BLaER1 treated with 17β-estradiol and CSF1 and Interleukin-3, amounts not matched to agents 10 nM and 100 nM (cell line): ENCODE data around the gene LARP1.
A peak's percentile ranks its signal among the peaks of the same experiment; 100 is the strongest.
"Not testable (repeated sequence)": the region's sequence is repeated elsewhere in the genome, so short reads cannot be mapped to it uniquely, and the experiment has no call there.

Source experiments
- H3K27ac ChIP-seq, 11 experiments: shearing (Covaris generic); formaldehyde crosslinking; 2 replicates each; pipeline ENCODE4 v1.8.1; 2022
- H3K27me3 ChIP-seq, 11 experiments: shearing (Covaris generic); formaldehyde crosslinking; 2 replicates each; pipeline ENCODE4 v1.8.1; 2022
- H3K36me3 ChIP-seq, 11 experiments: shearing (Covaris generic); formaldehyde crosslinking; 2 replicates each; pipeline ENCODE4 v1.8.1; 2022
- H3K4me1 ChIP-seq, 10 experiments: shearing (Covaris generic); formaldehyde crosslinking; 2 replicates each; pipeline ENCODE4 v1.8.1; 2022
- H3K4me2 ChIP-seq, 11 experiments: shearing (Covaris generic); formaldehyde crosslinking; 2 replicates each; pipeline ENCODE4 v1.8.1; 2022
- H3K4me3 ChIP-seq, 10 experiments: shearing (Covaris generic); formaldehyde crosslinking; 2 replicates each; pipeline ENCODE4 v1.8.1; 2022
- H3K9ac ChIP-seq, 11 experiments: shearing (Covaris generic); formaldehyde crosslinking; 2 replicates each; pipeline ENCODE4 v1.8.1; 2022
- H3K9me3 ChIP-seq, 11 experiments: shearing (Covaris generic); formaldehyde crosslinking; replicated peaks in 1 of 11; 2 replicates each; pipeline ENCODE4 v1.8.1; 2022
- H4K20me1 ChIP-seq, 11 experiments: shearing (Covaris generic); formaldehyde crosslinking; 2 replicates each; pipeline ENCODE4 v1.8.1; 2022
- Cebpa-rat ChIP-seq, 11 experiments: shearing (Covaris generic); IDR thresholded peaks; 2 replicates each; pipeline ENCODE4 v1.8.1; 2022

Gene LARP1

DNA sequence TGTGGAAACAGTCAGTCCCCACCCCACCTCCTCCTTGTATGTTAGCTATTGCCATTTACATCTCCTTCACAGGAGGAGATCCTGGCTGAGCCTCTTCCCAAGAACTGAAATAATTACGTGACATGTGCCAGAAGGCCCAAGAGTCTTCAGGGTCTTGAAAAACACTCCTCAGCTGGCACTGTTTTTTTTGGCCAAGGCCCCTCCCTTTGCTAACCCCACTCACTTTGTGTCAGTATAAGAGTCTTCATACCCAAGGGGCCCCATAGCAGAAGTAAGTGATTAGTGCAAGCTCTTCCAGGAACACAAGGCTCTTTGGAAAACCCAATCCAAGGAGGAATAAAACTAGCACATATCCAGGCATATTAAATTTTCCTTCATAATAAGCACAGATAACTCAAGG, 5.7 kb upstream of the LARP1 start:
- H3K27me3 ChIP-seq, result no peaks in the 10 kb centered on the region
- no peaks in the 10 kb centered on the region for H3K9me3 ChIP-seq
- H3K4me3 ChIP-seq, result no peak overlapping the region
- no peaks in the 10 kb centered on the region for H4K20me1 ChIP-seq
- no peak overlapping the region for H3K9ac ChIP-seq
- H3K27ac ChIP-seq, result no peak overlapping the region
- H3K4me1 ChIP-seq, result peaks cover 12 to 16% (median 14%) of the 10 kb centered on the region in 10 experiments
- no peaks in the 10 kb centered on the region for H3K36me3 ChIP-seq
- no peak overlapping the region for H3K4me2 ChIP-seq
- TF ChIP-seq Cebpa-rat (IDR thresholded peaks at IDR 0.05), result no peak

DNA sequence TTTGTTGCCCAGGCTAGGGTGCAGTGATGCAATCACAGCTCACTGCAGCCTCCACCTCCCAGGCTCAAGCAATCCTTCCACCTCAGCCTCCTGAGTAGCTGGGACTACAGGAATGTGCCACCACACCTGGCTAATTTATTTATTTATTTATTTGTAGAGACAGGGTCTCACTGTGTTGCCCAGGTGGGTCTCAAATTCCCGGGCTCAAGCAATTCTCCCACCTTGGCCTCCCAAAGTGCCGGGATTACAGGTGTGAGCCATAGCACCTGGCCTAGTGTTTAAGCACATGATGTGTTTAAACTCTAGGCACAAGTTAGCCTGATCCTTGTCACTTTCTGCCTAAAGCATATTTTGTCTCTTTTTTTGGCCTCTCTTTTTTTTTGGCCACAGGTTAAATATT, 4.5 kb upstream of the LARP1 start:
- peaks cover 13 to 19% (median 17%) of the 10 kb centered on the region in 10 experiments for H3K4me1 ChIP-seq
- H3K27ac ChIP-seq, H4K20me1 ChIP-seq, H3K27me3 ChIP-seq, H3K36me3 ChIP-seq, H3K4me2 ChIP-seq, H3K9me3 ChIP-seq, H3K9ac ChIP-seq, H3K4me3 ChIP-seq: not testable (repeated sequence)

DNA sequence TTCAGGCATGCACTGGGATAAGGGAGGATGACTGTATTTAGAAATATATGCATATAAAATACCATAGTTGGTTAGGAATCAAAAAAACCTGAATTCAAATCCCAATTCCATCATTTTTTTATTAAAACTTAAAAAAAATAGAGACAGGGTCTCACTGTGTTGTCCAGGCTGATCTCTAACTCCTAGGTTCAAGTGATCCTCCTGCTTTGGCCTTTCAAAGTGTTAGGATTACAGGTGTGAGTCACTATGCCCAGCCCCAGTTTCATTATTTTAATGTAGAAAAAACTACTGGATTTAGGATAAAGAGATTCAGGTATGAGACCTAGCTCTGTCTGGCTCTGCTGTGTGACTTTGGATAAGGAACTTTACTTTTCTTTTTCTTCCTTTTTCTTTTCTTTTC, 3.3 kb upstream of the LARP1 start:
- Histone ChIP-seq H3K36me3 (no peaks in the 10 kb centered on the region), H3K27me3 (no peaks in the 10 kb centered on the region), H3K4me1 (peaks cover 13 to 19% (median 17%) of the 10 kb centered on the region in 10 experiments), H3K4me3 (no peak overlapping the region), H4K20me1 (peaks cover 0 to 14% (median 6%) of the 10 kb centered on the region in 11 experiments; a peak in 17 of 22 replicates), H3K9me3 (no peaks in the 10 kb centered on the region), H3K27ac (no peak overlapping the region), H3K4me2 (no peak overlapping the region), H3K9ac (no peak overlapping the region)
- no peak for TF ChIP-seq Cebpa-rat (IDR thresholded peaks at IDR 0.05)

DNA sequence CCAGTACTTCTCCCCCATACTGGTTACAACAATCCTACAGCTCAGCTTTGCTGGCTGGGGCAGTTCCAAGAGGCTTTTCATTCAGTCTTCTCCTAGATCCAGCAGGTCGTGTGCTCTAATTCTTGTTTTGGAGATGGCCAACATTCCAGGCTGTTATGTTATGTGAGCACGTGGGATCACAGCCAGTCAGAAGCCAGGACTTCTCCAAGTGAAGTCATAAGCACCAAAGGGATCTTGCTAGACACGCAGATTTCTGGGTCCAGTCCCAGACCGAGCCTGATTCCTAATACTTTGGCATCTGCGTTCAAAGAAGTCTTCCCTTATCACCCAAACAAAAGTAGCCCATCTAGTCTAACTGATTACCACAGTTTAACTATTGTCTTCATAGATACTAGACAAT, 1.4 kb upstream of the LARP1 start:
- H3K36me3 ChIP-seq, result no peaks in the 10 kb centered on the region
- H3K9me3 ChIP-seq, result no peaks in the 10 kb centered on the region
- H3K4me3 ChIP-seq, result peak overlapping the region; percentile 43 to 100 (median 67); a peak in 17 of 20 replicates
- peak overlapping the region; percentile 84 to 100 (median 98); a peak in 20 of 22 replicates for H3K9ac ChIP-seq
- no peak for TF ChIP-seq Cebpa-rat (IDR thresholded peaks at IDR 0.05)
- peak overlapping the region; percentile 73 to 93 (median 89) for H3K4me2 ChIP-seq
- H3K4me1 ChIP-seq, result peaks cover 23 to 29% (median 27%) of the 10 kb centered on the region in 10 experiments
- H3K27me3 ChIP-seq, result no peaks in the 10 kb centered on the region
- H4K20me1 ChIP-seq, result peaks cover 17 to 32% (median 23%) of the 10 kb centered on the region in 11 experiments
- peak overlapping the region; percentile 89 to 99 (median 97); a peak in 21 of 22 replicates for H3K27ac ChIP-seq

DNA sequence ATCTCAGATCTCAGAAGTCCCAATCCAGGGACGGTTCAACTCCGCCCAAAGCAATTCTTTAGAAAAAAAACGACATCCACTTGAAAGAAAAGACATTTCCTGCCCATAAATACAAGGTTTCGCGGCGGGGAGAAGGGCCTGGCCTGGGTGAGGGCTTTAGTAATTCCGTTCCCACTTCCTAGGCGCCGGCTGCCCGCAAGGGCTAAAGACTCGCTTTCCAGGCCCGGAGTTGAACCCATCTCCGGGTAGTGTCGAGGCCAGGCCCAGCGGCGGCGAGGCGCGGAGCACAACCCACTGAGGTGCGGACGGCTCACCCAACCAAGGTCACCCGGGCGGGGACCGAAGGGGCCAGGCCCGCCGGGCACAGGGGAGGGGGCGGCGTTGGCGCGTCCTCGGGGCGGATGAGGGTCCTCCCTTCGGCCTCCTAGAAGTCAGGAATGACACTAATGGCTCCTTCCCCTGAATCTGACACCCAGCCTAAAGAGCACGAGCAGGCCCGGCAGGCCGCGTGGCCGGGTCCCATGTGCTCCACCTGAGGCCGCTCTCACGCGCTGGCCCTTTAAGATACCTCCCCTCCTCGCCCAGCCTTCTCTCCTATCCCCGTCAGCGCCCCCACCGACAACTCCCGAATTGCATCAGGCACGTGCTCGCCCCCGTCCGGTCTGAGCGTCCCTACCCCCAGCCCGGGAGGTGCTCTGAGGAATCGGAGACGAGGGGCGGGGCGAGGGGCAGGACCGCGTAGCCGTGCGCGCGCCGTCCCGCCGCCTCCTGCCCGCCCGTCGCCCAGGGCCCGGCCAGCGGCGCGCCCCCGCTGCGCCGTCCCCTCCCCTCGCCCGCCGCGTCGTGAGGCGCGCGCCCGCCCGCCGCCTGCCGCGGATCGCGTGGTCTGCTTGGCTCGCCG, 467 bp upstream of the LARP1 start:
- Histone ChIP-seq H3K4me2 (peak overlapping the region; percentile 73 to 93 (median 89)), H3K9ac (peak overlapping the region; percentile 95 to 100 (median 99)), H3K4me1 (peaks cover 33 to 38% (median 36%) of the 10 kb centered on the region in 10 experiments), H3K36me3 (no peaks in the 10 kb centered on the region), H3K27ac (peak overlapping the region; percentile 89 to 99 (median 97)), H4K20me1 (peaks cover 26 to 41% (median 33%) of the 10 kb centered on the region in 11 experiments), H3K27me3 (no peaks in the 10 kb centered on the region), H3K9me3 (no peaks in the 10 kb centered on the region), H3K4me3 (peak overlapping the region; percentile 92 to 100 (median 99))
- TF ChIP-seq Cebpa-rat (IDR thresholded peaks at IDR 0.05), result no peak; a peak in 1 of 22 replicates

DNA sequence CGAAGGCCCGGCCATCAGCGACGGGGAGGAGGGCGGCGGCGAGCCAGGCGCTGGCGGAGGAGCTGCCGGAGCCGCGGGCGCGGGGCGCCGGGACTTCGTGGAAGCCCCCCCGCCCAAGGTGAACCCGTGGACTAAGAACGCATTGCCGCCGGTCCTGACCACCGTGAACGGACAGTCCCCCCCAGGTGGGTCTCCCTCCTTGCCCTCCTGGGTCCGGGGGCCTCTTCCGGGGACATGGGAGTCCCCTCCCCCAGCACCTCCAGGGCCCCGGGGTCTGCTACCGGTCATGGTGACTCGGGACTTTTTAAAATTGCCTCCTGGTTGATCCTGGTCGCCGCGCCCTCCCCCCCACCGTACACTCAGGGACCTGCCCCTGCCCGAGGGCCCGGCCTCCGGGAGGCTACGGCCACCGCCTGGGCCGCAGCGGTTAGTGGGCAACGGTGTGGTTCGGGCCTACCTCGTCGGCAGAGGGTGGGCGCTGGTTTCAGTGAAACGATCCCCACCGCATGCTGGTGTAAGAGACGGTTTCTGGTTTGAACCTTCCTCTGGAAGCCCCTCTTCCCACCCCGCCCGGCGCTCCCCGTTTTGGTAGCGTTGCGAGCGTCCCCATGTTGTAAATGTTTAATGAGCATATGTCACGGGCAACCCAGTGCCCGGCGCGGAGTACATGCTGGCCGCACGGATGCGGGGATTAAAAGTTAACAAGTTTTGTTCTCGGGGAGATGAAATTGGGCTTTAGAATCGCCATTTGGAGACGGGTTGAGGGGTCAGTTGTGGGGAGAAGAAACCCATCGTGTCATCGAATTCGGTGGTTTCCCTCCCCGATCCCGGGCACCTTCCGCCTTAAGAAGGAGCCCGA, 1.1 kb downstream of the LARP1 start:
- no peaks in the 10 kb centered on the region for H3K27me3 ChIP-seq
- peaks cover 0 to 6% (median 2%) of the 10 kb centered on the region in 11 experiments; a peak in 7 of 22 replicates for H3K36me3 ChIP-seq
- peaks cover 48 to 54% (median 51%) of the 10 kb centered on the region in 10 experiments for H3K4me1 ChIP-seq
- H3K9me3 ChIP-seq, result no peaks in the 10 kb centered on the region
- H3K27ac ChIP-seq, result peak overlapping the region; percentile 86 to 99 (median 97)
- peak overlapping the region; percentile 95 to 100 (median 99) for H3K9ac ChIP-seq
- H3K4me2 ChIP-seq, result peak overlapping the region; percentile 57 to 96 (median 84)
- TF ChIP-seq Cebpa-rat (IDR thresholded peaks at IDR 0.05), result no peak
- peak overlapping the region; percentile 92 to 100 (median 99) for H3K4me3 ChIP-seq
- H4K20me1 ChIP-seq, result peaks cover 41 to 56% (median 48%) of the 10 kb centered on the region in 11 experiments

DNA sequence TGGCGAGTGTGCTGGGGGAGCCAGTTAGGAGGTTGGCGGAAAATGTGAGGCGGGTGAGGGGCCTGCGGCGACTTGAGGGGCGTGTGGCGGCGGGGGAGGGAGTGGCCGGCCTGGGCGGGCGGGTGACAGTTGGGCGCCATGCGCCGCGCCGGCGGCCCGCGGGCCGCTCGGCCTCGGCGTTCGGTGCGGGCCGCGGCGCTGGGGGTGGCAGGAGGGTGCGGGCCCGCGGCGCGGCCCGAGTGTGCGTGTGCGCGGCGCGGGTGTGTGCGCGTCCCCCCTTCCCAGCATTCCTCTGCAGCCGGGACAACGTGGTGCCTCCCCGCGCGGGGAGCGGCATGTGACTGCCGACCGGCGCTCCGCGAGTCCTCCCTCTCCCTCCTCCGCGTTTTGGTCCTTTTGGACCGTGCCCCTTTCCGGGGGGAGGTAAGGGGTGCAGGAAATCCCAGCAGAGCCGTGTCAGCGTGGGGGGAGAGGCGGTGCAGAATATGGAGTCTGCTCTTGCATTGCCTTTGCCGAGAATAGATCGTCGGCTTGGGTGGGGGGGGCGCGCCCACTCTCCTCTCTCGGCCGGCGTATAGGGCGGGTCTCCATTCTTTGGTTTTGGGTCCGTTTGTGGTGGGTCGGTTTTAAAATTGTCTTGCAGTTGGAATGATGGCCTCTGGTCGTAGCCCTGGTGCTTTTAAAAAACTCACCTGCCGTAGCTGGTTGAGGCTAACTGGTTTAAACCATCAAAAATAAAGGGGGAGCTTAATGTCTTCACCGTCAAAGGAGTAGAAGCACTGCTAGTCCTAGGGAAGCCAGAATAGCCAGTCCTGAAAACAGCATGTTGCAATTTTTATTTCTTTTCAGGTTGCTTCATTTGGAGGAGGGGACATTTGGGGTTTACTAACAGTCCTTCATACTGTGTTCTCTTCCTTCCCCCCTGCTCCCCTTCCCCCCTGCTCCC, 2.0 kb downstream of the LARP1 start:
- peak overlapping the region; percentile 86 to 99 (median 97); a peak in 21 of 22 replicates for H3K27ac ChIP-seq
- peaks cover 54 to 60% (median 57%) of the 10 kb centered on the region in 10 experiments for H3K4me1 ChIP-seq
- H3K9ac ChIP-seq, result peak overlapping the region; percentile 95 to 100 (median 99)
- H3K4me3 ChIP-seq, result peak overlapping the region; percentile 92 to 100 (median 99)
- peak overlapping the region; percentile 74 to 96 (median 85) for H3K4me2 ChIP-seq
- H3K36me3 ChIP-seq, result peaks cover 0 to 14% (median 8%) of the 10 kb centered on the region in 11 experiments; a peak in 8 of 22 replicates
- no peaks in the 10 kb centered on the region for H3K9me3 ChIP-seq
- no peak for TF ChIP-seq Cebpa-rat (IDR thresholded peaks at IDR 0.05)
- peaks cover 50 to 65% (median 57%) of the 10 kb centered on the region in 11 experiments for H4K20me1 ChIP-seq
- H3K27me3 ChIP-seq, result no peaks in the 10 kb centered on the region
